SK-N-SH (cell line): ENCODE results near the gene DCUN1D5. TPM values are rescaled to one million over a fixed set of nuclear protein-coding genes. Genes with fewer than 3 reads are reported as not detected.
A peak's percentile ranks its signal among the peaks of the same experiment; 100 is the strongest.

ENCODE experiments used
- CTCF ChIA-PET: fragments of 300-600, 350-600 bp; formaldehyde crosslinking; extraction: SDS; loops from one replicate; lab custom pipeline; 2021; lab: Yijun Ruan, JAX
- POLR2A ChIA-PET: fragments of 350-600 bp; sonication (Branson Sonifier 250); formaldehyde crosslinking; extraction: SDS; loops from one replicate; lab custom pipeline; 2020; ENCODE audit warnings: antibody characterized with exemption, inconsistent platforms; lab: Yijun Ruan, JAX
- DNase-seq: peaks from one replicate; pipeline ENCODE4 v3.0.0; 2012
- H2AFZ ChIP-seq: fragments of 200-600 bp; sonication (generic); 2 replicates; pipeline ENCODE4 v1.8.1; 2016; ENCODE audit warnings: antibody characterized with exemption, mild to moderate bottlenecking, low read depth
- H3F3A ChIP-seq: fragments of 200-600 bp; sonication (generic); replicated peaks from 2 replicates; pipeline ENCODE3; 2016; ENCODE audit warnings: antibody characterized with exemption, mild to moderate bottlenecking; ENCODE audit not compliant: insufficient read depth
- H3K27ac ChIP-seq, 2 experiments: fragments of 200-500 bp in 1 of 2; fragments of 200-600 bp in 1 of 2; sonication (Bioruptor generic) in 1 of 2; sonication (generic), shearing (Covaris generic) in 1 of 2; 2 replicates each; pipeline versions ENCODE4 v1.5.1 to v1.6.1; 2014 to 2016; ENCODE audit warnings: low read depth in 2 of 2, inconsistent platforms in 1 of 2, low read length in 1 of 2, mild to moderate bottlenecking in 1 of 2, mixed read lengths in 1 of 2
- H3K27me3 ChIP-seq: fragments of 200-600 bp; sonication (generic), shearing (Covaris generic); 2 replicates; pipeline ENCODE4 v1.6.1; 2016; ENCODE audit warnings: mixed run types; ENCODE audit not compliant: insufficient read depth
- H3K36me3 ChIP-seq, 2 experiments: fragments of 200-500 bp in 1 of 2; fragments of 200-600 bp in 1 of 2; sonication (Bioruptor generic) in 1 of 2; sonication (generic) in 1 of 2; replicated peaks in 1 of 2; 2 replicates each; pipeline versions ENCODE3 to v1.5.1; 2014 to 2016; ENCODE audit warnings: low read length in 1 of 2, mild to moderate bottlenecking in 1 of 2; ENCODE audit not compliant: insufficient read depth in 2 of 2, control insufficient read depth in 1 of 2
- H3K4me1 ChIP-seq, 2 experiments: fragments of 200-500 bp in 1 of 2; fragments of 200-600 bp in 1 of 2; sonication (Bioruptor generic) in 1 of 2; sonication (generic), shearing (Covaris generic) in 1 of 2; 2 replicates each; pipeline versions ENCODE4 v1.5.1 to v1.6.1; 2014 to 2016; ENCODE audit warnings: low read depth in 1 of 2, low read length in 1 of 2, mixed run types in 1 of 2; ENCODE audit not compliant: insufficient read depth in 2 of 2, control insufficient read depth in 1 of 2
- H3K4me2 ChIP-seq: fragments of 200-600 bp; sonication (generic), shearing (Covaris generic); 2 replicates; pipeline ENCODE4 v1.6.1; 2017; ENCODE audit warnings: mixed run types
- H3K4me3 ChIP-seq, 2 experiments: fragments of 200-500 bp in 1 of 2; fragments of 200-600 bp in 1 of 2; sonication (Bioruptor generic) in 1 of 2; sonication (generic), shearing (Covaris generic) in 1 of 2; 2 replicates each; pipeline versions ENCODE4 v1.5.1 to v1.8.1; 2014 to 2016; ENCODE audit warnings: low read depth in 2 of 2, inconsistent platforms in 1 of 2, low read length in 1 of 2, mild to moderate bottlenecking in 1 of 2, mixed read lengths in 1 of 2, moderate library complexity in 1 of 2
- H3K79me2 ChIP-seq: fragments of 200-600 bp; sonication (generic); 2 replicates; pipeline ENCODE4 v1.8.1; 2017; ENCODE audit warnings: mild to moderate bottlenecking; ENCODE audit not compliant: insufficient read depth
- H3K9ac ChIP-seq: fragments of 200-600 bp; sonication (generic); 2 replicates; pipeline ENCODE4 v1.6.1; 2017; ENCODE audit warnings: mixed run types
- H3K9me2 ChIP-seq: fragments of 200-600 bp; sonication (generic); 2 replicates; pipeline ENCODE4 v1.6.1; 2017; ENCODE audit warnings: mixed run types
- H3K9me3 ChIP-seq: fragments of 200-600 bp; sonication (generic); 2 replicates; pipeline ENCODE4 v1.6.1; 2017; ENCODE audit warnings: mixed run types, mild to moderate bottlenecking, moderate library complexity
- H4K20me1 ChIP-seq: fragments of 200-600 bp; sonication (generic); 2 replicates; pipeline ENCODE4 v1.6.1; 2017; ENCODE audit warnings: mild to moderate bottlenecking, mixed run types; ENCODE audit not compliant: insufficient read depth
- CHD2 ChIP-seq: fragments of 150-350 bp; IDR thresholded peaks from 2 replicates; pipeline ENCODE4 v1.6.1; 2018; ENCODE audit warnings: low read length; ENCODE audit not compliant: partially characterized antibody
- ELF1 ChIP-seq: IDR thresholded peaks from 2 replicates; pipeline ENCODE4 v1.4.0; 2012
- EP300 ChIP-seq, 2 experiments: IDR thresholded peaks; 2 replicates each; pipeline versions ENCODE4 v1.4.0 to v1.6.1; 2012; ENCODE audit warnings: borderline replicate concordance in 1 of 2, low read depth in 1 of 2, low read length in 1 of 2
- FOSL2 ChIP-seq: IDR thresholded peaks from 2 replicates; pipeline ENCODE4 v1.4.0; 2012; ENCODE audit warnings: low read depth, mild to moderate bottlenecking, moderate library complexity, borderline replicate concordance
- GABPA ChIP-seq: IDR thresholded peaks from 2 replicates; pipeline ENCODE4 v1.4.0; 2012; ENCODE audit warnings: low read depth, mild to moderate bottlenecking
- GATA2 ChIP-seq: sonication (generic); formaldehyde crosslinking; IDR thresholded peaks from 2 replicates; pipeline ENCODE4 v1.5.0; 2020; ENCODE audit warnings: mild to moderate bottlenecking, missing genetic modification reagents
- MAX ChIP-seq: IDR thresholded peaks from 2 replicates; pipeline ENCODE4 v1.4.0; 2012; ENCODE audit warnings: low read depth
- MXI1 ChIP-seq: IDR thresholded peaks from 2 replicates; pipeline ENCODE4 v1.6.1; 2012; ENCODE audit warnings: mild to moderate bottlenecking, low read depth, low read length, improper control_type of control experiment
- NRF1 ChIP-seq: IDR thresholded peaks from 2 replicates; pipeline ENCODE4 v1.6.1; 2012; ENCODE audit warnings: low read depth, mild to moderate bottlenecking, low read length
- PBX3 ChIP-seq: IDR thresholded peaks from 2 replicates; pipeline ENCODE4; 2012
- POLR2AphosphoS5 ChIP-seq: IDR thresholded peaks from 2 replicates; pipeline ENCODE4 v1.6.1; 2012; ENCODE audit warnings: low read depth, low read length
- RFX5 ChIP-seq: IDR thresholded peaks from 2 replicates; pipeline ENCODE4 v1.6.1; 2012; ENCODE audit warnings: mild to moderate bottlenecking, improper control_type of control experiment, low read length
- TAF1 ChIP-seq: IDR thresholded peaks from 2 replicates; pipeline ENCODE4 v1.6.1; 2012; ENCODE audit warnings: low read depth, mild to moderate bottlenecking, low read length, moderate library complexity, borderline replicate concordance
- YY1 ChIP-seq: IDR thresholded peaks from 2 replicates; pipeline ENCODE4 v1.4.0; 2012; ENCODE audit warnings: low read depth, mild to moderate bottlenecking
- WGBS: methylation state at CpG from one replicate; pipeline ENCODE4 v1.1.6; 2017; ENCODE audit warnings: low lambda C conversion rate; 5-methylcytosine and 5-hydroxymethylcytosine counted together
- polyA plus RNA-seq, 3 experiments: library from polyadenylated mRNA; depleted of rRNA; stranded (reverse); fragments of >200 nt; gene quantifications; 2 replicates each; pipeline ENCODE4 v1.2.3, GENCODE V29; 2012
- TF ChIP-seq, protein P1 (sequence below): fragments of 150-350 bp; IDR thresholded peaks from 2 replicates; pipeline ENCODE4 v1.6.1; 2017; ENCODE audit warnings: antibody characterized with exemption, low read length, low read depth, borderline replicate concordance

DCUN1D5 gene
- 33.1 and 40.3 TPM in 2 replicates for polyA plus RNA-seq (2012; rRNA removed)
- polyA plus RNA-seq (2012; cell fraction: cytosol; rRNA removed), result 50.6 and 63.0 TPM in 2 replicates
- polyA plus RNA-seq (2012; cell fraction: nucleus; rRNA removed), result 24.7 and 33.9 TPM in 2 replicates

DNA sequence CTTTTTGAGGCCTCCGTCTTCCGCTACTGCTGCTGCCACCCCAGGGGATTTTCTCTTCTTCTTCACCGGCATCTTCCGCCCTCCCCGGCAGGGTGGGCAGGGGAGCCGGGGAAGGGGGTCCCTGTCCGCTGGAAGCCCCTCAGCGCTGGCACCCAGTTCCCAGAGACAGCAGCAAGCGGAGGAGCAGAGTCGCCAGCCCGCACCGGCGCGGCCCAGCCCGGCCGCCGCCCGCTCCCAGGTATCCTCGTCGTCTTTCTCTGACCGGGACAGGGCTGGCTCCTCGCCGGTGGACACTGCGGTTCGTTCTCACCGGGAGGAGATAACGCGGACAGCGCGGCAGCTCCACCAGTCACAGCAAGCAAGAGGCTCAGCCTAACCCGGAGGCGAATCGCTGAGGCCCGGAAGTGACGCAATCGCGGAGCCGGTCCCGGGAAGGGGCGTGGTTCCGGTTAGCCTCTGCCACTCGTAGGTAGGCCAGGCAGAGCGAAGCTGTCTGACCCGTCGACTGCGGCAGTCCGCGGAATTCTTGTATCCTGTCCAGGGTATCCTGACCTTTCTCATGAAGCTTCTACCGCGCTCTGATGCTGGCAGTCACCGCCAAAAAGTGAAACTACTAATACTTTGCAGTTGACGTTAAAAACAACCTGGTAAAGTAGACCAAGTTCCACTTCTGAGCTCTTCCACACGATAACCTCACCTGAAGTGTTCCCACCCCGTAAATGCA lies at the start of gene DCUN1D5:
DCUN1D5 (minus strand) TSS at position 360 of the 724 bp plus-strand sequence; CDS start at position 72, 288 bp downstream.
- H3K27ac ChIP-seq, result peak within 1 kb of the TSS; percentile 86 to 93
- H3K36me3 ChIP-seq, result peaks cover 19 to 26% of the 10 kb centered on the region in 2 experiments
- peaks cover 49% of the 10 kb centered on the region for H3K79me2 ChIP-seq
- no peaks in the 10 kb centered on the region for H3F3A ChIP-seq
- peak; percentile 43; the same call in 1 of the 2 replicates for TF ChIP-seq RFX5
- TF ChIP-seq TAF1, result peak; percentile 87
- peak; percentile 96 for TF ChIP-seq GABPA
- peak; percentile 98 for TF ChIP-seq POLR2AphosphoS5
- TF ChIP-seq, protein P1, sequence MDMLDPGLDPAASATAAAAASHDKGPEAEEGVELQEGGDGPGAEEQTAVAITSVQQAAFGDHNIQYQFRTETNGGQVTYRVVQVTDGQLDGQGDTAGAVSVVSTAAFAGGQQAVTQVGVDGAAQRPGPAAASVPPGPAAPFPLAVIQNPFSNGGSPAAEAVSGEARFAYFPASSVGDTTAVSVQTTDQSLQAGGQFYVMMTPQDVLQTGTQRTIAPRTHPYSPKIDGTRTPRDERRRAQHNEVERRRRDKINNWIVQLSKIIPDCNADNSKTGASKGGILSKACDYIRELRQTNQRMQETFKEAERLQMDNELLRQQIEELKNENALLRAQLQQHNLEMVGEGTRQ, result no peak
- peak; percentile 91 for TF ChIP-seq MAX
- TF ChIP-seq PBX3, result peak; percentile 39
- TF ChIP-seq CHD2, result peak; percentile 71
- no peak for TF ChIP-seq NRF1
- peak; percentile 49 for TF ChIP-seq GATA2 (CRISPR knock-in tag)
- TF ChIP-seq ELF1, result peak; percentile 65
- no peak for TF ChIP-seq EP300 (IDR thresholded peaks at IDR 0.05; ENCODE audit: borderline replicate concordance in 1 of 2, low read depth in 1 of 2, low read length in 1 of 2)
- TF ChIP-seq MXI1, result peak; percentile 79
- peak; percentile 58; the same call in 1 of the 2 replicates for TF ChIP-seq YY1
- TF ChIP-seq FOSL2, result no peak
- TF ChIP-seq, all 33 proteins: peak for 11
- Histone ChIP-seq H3K27me3 (no peaks in the 10 kb centered on the region; the same call in 1 of the 2 replicates), H3K9me2 (no peaks in the 10 kb centered on the region), H3K4me1 (peaks cover 0 to 16% of the 10 kb centered on the region in 2 experiments; a peak in 3 of 4 replicates), H2AFZ (peak within 1 kb of the TSS; percentile 87), H3K9ac (peak within 1 kb of the TSS; percentile 91), H3K4me2 (peak within 1 kb of the TSS; percentile 78), H3K4me3 (peak within 1 kb of the TSS; percentile 80 to 98), H3K9me3 (no peaks in the 10 kb centered on the region), H4K20me1 (peaks cover 21% of the 10 kb centered on the region)
- CTCF ChIA-PET, result interaction anchor here (1.0 to 3.0 kb wide), 2 partner anchors 17 to 56 kb away, joined by 3 to 27 read pairs; partner anchors contain the start of gene DYNC2H1
- POLR2A ChIA-PET, result interaction anchor here (0.9 to 1.6 kb wide), 3 partner anchors 9 to 17 kb away, joined by 4 to 20 read pairs (median 15); partner anchors contain the start of gene DYNC2H1
- WGBS, result 2% methylated on average over 34 of the region's 54 CpGs
- DNase-seq, result peak; percentile 96
